T-helper 17 cell (primary cell): ENCODE results near the gene LECT2. TPM values are rescaled to one million over a fixed set of nuclear protein-coding genes. Genes with fewer than 3 reads are reported as not detected.

Experiments
- ATAC-seq: fragments of 150-1000 bp; cut with Tn5 transposase; 2 replicates; pipeline ENCODE4 v1.10.0; 2021; ENCODE audit warnings: mild to moderate bottlenecking, moderate library complexity
- DNase-seq, 3 donors: peaks; one replicate each; pipeline versions ENCODE4 v3.0.0 to v3.0.0-alpha.2; 2020 to 2021
- H3K9me3 ChIP-seq: one replicate; pipeline ENCODE4 v1.7.0; 2013; ENCODE audit warnings: low read length, mild to moderate bottlenecking; ENCODE audit not compliant: control insufficient read depth, poor library complexity, severe bottlenecking
- H3K27ac Mint-ChIP-seq: one replicate; pipeline ENCODE4 v1.8.0; 2022; ENCODE audit warnings: mild to moderate bottlenecking, moderate library complexity, mixed read lengths
- H3K27me3 Mint-ChIP-seq: one replicate; pipeline ENCODE4 v1.8.0; 2022; ENCODE audit warnings: mixed read lengths
- H3K36me3 Mint-ChIP-seq: one replicate; pipeline ENCODE4 v1.8.0; 2022; ENCODE audit warnings: low read depth, mixed read lengths
- H3K4me1 Mint-ChIP-seq: one replicate; pipeline ENCODE4 v1.8.0; 2022; ENCODE audit warnings: mild to moderate bottlenecking, mixed read lengths
- H3K4me3 Mint-ChIP-seq: one replicate; pipeline ENCODE4 v1.8.0; 2022; ENCODE audit warnings: mild to moderate bottlenecking, moderate library complexity, mixed read lengths
- total RNA-seq, 4 donors: library from RNA in 2 of 4; stranded (reverse) in 2 of 4; gene quantifications; one replicate each; pipeline ENCODE4 v1.2.3 and lab custom pipeline; 2022 to 2026

LECT2 gene
- total RNA-seq, 2 donors from 2014 or later = not detected

DNA sequence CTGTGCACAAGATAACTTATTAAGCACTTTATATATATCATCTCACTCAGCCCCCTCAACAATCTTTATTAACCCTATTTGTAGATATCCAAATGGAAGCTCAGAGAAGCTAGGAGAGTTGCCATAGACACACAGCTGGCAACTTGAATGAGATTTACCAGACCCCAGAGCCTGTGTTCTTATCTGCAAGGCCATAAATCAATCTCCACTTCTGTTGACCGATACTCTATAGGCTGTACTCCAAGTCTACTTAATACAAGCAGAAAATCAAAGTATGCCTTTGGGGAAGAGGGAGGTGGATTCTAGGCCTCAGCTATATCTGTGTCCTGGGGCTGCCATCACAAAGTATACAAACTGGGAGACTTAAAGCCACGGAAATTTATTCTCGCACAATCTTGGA, 53.1 kb downstream of the LECT2 start:
- Mint-ChIP-seq H3K4me3 (no peak overlapping the region), H3K36me3 (peaks cover 2% of the 10 kb centered on the region), H3K27ac (no peak overlapping the region), H3K27me3 (peaks cover 65% of the 10 kb centered on the region), H3K4me1 (peaks cover 5% of the 10 kb centered on the region)
- DNase-seq = no peak
- ATAC-seq = no peak
- no peaks in the 10 kb centered on the region for H3K9me3 ChIP-seq

DNA sequence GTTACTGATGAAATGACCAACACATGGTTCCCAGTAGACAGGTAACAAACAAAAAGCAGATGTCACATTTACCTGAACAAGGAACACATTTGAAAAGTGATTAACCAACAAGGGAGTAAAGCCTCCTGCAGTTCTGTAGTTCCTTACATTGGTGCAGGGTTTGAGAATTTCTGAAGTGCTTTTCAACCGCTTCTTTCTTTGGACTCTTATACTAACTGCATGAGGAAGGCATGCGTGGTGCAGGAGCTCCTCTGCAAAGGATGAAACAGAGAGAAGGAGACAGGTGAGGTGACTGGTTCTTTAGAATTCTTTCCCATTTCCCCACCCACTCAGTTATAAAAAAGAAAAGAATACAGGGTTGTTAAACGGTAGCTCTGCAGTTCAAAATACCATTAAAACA, 54.5 kb downstream of the LECT2 start:
- peaks cover 71% of the 10 kb centered on the region for H3K27me3 Mint-ChIP-seq

DNA sequence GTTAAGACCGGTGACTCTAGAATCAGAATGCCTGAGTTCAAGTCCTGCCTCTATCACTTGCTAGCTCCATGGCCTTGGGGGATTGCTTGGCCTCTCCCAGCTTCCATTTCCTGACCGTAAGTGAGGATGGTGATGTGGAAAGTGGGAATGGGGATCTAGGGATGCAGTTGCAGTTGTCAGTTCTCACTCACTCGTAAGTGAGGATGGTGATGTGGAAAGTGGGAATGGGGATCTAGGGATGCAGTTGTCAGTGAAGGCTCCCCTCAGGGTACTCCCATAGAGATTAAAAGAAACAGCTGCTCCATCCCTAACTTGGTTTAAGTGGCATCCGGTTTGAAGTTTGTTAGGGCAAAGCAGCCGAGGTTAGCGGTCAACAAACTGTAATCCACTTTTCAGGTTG, 56.1 kb downstream of the LECT2 start:
- Mint-ChIP-seq H3K4me3 (no peak overlapping the region), H3K27me3 (peaks cover 69% of the 10 kb centered on the region), H3K4me1 (peaks cover 8% of the 10 kb centered on the region), H3K36me3 (peaks cover 2% of the 10 kb centered on the region), H3K27ac (no peak overlapping the region)
- DNase-seq (no peak), ATAC-seq (no peak)
- peaks cover 2% of the 10 kb centered on the region for H3K9me3 ChIP-seq

More for the DNA sequence above, 54.5 kb downstream of the LECT2 start:
- Mint-ChIP-seq H3K27ac (no peak overlapping the region), H3K36me3 (peaks cover 2% of the 10 kb centered on the region), H3K4me3 (no peak overlapping the region), H3K4me1 (peaks cover 6% of the 10 kb centered on the region)
- DNase-seq = no peak
- peaks cover 2% of the 10 kb centered on the region for H3K9me3 ChIP-seq
- ATAC-seq = no peak

Other genes starting within 250 kb of the LECT2 start
- not detected for gene SLC25A48, start 120.3 kb downstream of the LECT2 start, total RNA-seq
- gene IL9, start 59.1 kb downstream of the LECT2 start, total RNA-seq = not detected
- 1 to 10 TPM; 6.6 to 8.6 TPM for gene TGFBI, start 74.0 kb upstream of the LECT2 start, total RNA-seq
- gene SMAD5, start 177.9 kb upstream of the LECT2 start, total RNA-seq = 10 to 100 TPM; 12.5 to 18.1 TPM
- not detected for gene SMIM32, start 238.2 kb upstream of the LECT2 start, total RNA-seq